HEK293 (cell line): ENCODE results near the gene ATCAY.

Experiments used
- ELK4 ChIP-seq: IDR thresholded peaks from 2 replicates; pipeline ENCODE4 v1.6.1; 2011; ENCODE audit warnings: mild to moderate bottlenecking, low read depth, low read length, borderline replicate concordance
- FEZF1 ChIP-seq: fragments of 450-650 bp; formaldehyde crosslinking; IDR thresholded peaks from 2 replicates; pipeline ENCODE4 v1.5.1; 2016; ENCODE audit warnings: missing biosample characterization, missing genetic modification characterization
- INSM2 ChIP-seq: fragments of 450-650 bp; formaldehyde crosslinking; IDR thresholded peaks from 2 replicates; pipeline ENCODE4 v1.5.1; 2016; ENCODE audit warnings: missing biosample characterization, missing genetic modification characterization
- KLF7 ChIP-seq: fragments of 450-650 bp; formaldehyde crosslinking; IDR thresholded peaks from 2 replicates; pipeline ENCODE4 v1.5.1; 2016; ENCODE audit warnings: missing biosample characterization, missing genetic modification characterization, borderline replicate concordance
- KLF9 ChIP-seq: fragments of 450-650 bp; formaldehyde crosslinking; IDR thresholded peaks from 2 replicates; pipeline ENCODE4 v1.5.1; 2016; ENCODE audit warnings: missing biosample characterization, missing genetic modification characterization, low read depth
- PBX3 ChIP-seq: sonication (generic); formaldehyde crosslinking; IDR thresholded peaks from 2 replicates; pipeline ENCODE4 v1.8.1; 2022; ENCODE audit warnings: mild to moderate bottlenecking, moderate library complexity, missing genetic modification reagents
- PRDM10 ChIP-seq: fragments of 450-650 bp; formaldehyde crosslinking; IDR thresholded peaks from 2 replicates; pipeline ENCODE4 v1.5.1; 2016; ENCODE audit warnings: missing biosample characterization, missing genetic modification characterization
- ZBTB11 ChIP-seq: fragments of 450-650 bp; formaldehyde crosslinking; conservative IDR thresholded peaks from 2 replicates; pipeline ENCODE4 v1.5.1; 2016; ENCODE audit warnings: low read depth, missing biosample characterization, missing genetic modification characterization
- ZBTB44 ChIP-seq: fragments of 450-650 bp; IDR thresholded peaks from 2 replicates; pipeline ENCODE4 v1.5.1; 2018; ENCODE audit warnings: missing biosample characterization, mild to moderate bottlenecking, missing genetic modification characterization
- ZBTB48 ChIP-seq: fragments of 450-650 bp; formaldehyde crosslinking; IDR thresholded peaks from 2 replicates; pipeline ENCODE4 v1.5.1; 2016; ENCODE audit warnings: missing biosample characterization, missing genetic modification characterization
- ZBTB8A ChIP-seq: fragments of 450-650 bp; formaldehyde crosslinking; IDR thresholded peaks from 2 replicates; pipeline ENCODE4 v1.5.1; 2016; ENCODE audit warnings: missing biosample characterization, missing genetic modification characterization
- ZFHX2 ChIP-seq: fragments of 450-650 bp; formaldehyde crosslinking; conservative IDR thresholded peaks from 2 replicates; pipeline ENCODE4 v1.5.1; 2016; ENCODE audit warnings: missing biosample characterization, missing genetic modification characterization
- ZIC2 ChIP-seq: fragments of 450-650 bp; formaldehyde crosslinking; IDR thresholded peaks from 2 replicates; pipeline ENCODE4 v1.5.1; 2016; ENCODE audit warnings: missing biosample characterization, missing genetic modification characterization
- ZNF174 ChIP-seq: fragments of 450-650 bp; formaldehyde crosslinking; IDR thresholded peaks from 2 replicates; pipeline ENCODE4 v1.5.0; 2017; ENCODE audit warnings: missing biosample characterization, mild to moderate bottlenecking, missing genetic modification characterization
- ZNF311 ChIP-seq: fragments of 450-650 bp; formaldehyde crosslinking; IDR thresholded peaks from 2 replicates; pipeline ENCODE4 v1.5.1; 2017; ENCODE audit warnings: missing biosample characterization, missing genetic modification characterization, borderline replicate concordance
- ZNF350 ChIP-seq: fragments of 450-650 bp; formaldehyde crosslinking; IDR thresholded peaks from 2 replicates; pipeline ENCODE4 v1.5.0; 2017; ENCODE audit warnings: missing biosample characterization, mild to moderate bottlenecking, missing genetic modification characterization
- ZNF426 ChIP-seq: fragments of 450-650 bp; formaldehyde crosslinking; IDR thresholded peaks from 2 replicates; pipeline ENCODE4 v1.5.1; 2017; ENCODE audit warnings: missing biosample characterization, missing genetic modification characterization, mild to moderate bottlenecking, inconsistent platforms, moderate library complexity
- ZNF510 ChIP-seq: fragments of 450-650 bp; formaldehyde crosslinking; IDR thresholded peaks from 2 replicates; pipeline ENCODE4 v1.5.1; 2018; ENCODE audit warnings: mild to moderate bottlenecking, missing genetic modification characterization, missing biosample characterization; ENCODE audit not compliant: insufficient replicate concordance
- ZNF645 ChIP-seq: fragments of 450-650 bp; formaldehyde crosslinking; IDR thresholded peaks from 2 replicates; pipeline ENCODE4; 2016; ENCODE audit warnings: missing biosample characterization, missing genetic modification characterization
- ZNF654 ChIP-seq: fragments of 450-650 bp; formaldehyde crosslinking; IDR thresholded peaks from 2 replicates; pipeline ENCODE4 v1.5.1; 2016; ENCODE audit warnings: low read depth, missing biosample characterization, missing genetic modification characterization
- ZNF776 ChIP-seq: fragments of 450-650 bp; formaldehyde crosslinking; IDR thresholded peaks from 2 replicates; pipeline ENCODE4 v1.5.0; 2017; ENCODE audit warnings: missing biosample characterization, missing genetic modification characterization, borderline replicate concordance
- ZNF791 ChIP-seq: fragments of 450-650 bp; formaldehyde crosslinking; IDR thresholded peaks from 2 replicates; pipeline ENCODE4 v1.5.1; 2016; ENCODE audit warnings: missing biosample characterization, missing genetic modification characterization
- ZSCAN30 ChIP-seq: fragments of 450-650 bp; IDR thresholded peaks from 2 replicates; pipeline ENCODE4 v1.5.1; 2018; ENCODE audit warnings: missing biosample characterization, mild to moderate bottlenecking, missing genetic modification characterization, moderate library complexity
- ZXDB ChIP-seq: fragments of 450-650 bp; formaldehyde crosslinking; IDR thresholded peaks from 2 replicates; pipeline ENCODE4 v1.5.1; 2016; ENCODE audit warnings: missing biosample characterization, missing genetic modification characterization

The ATCAY gene

GRCh38 chr19:3970808-3971598 lies 90.5 kb downstream of the ATCAY start, which contains the start of gene DAPK3 (continued):
- TF ChIP-seq ZBTB44 = no peak
- no peak for TF ChIP-seq ZNF645
- no peak for TF ChIP-seq ZNF654
- peak; percentile 96 for TF ChIP-seq ZBTB8A (tag by site-specific recombination)
- no peak for TF ChIP-seq ZNF311
- TF ChIP-seq ZBTB11 = peak; percentile 58
- TF ChIP-seq PRDM10 (tag by site-specific recombination) = no peak
- TF ChIP-seq INSM2 (tag by site-specific recombination) = no peak
- TF ChIP-seq ZNF426 (tag by site-specific recombination) = no peak
- TF ChIP-seq PBX3 (CRISPR knock-in tag) = peak; percentile 98
- TF ChIP-seq ZNF510 (tag by site-specific recombination) = no peak
- TF ChIP-seq ZIC2 = no peak
- peak; percentile 100 for TF ChIP-seq FEZF1 (tag by site-specific recombination)
- TF ChIP-seq ZFHX2 (tag by site-specific recombination) = peak; percentile 81
- TF ChIP-seq ZBTB48 (tag by site-specific recombination) = peak; percentile 84; the same call in 1 of the 2 replicates
- no peak for TF ChIP-seq ZNF174 (tag by site-specific recombination)
- peak; percentile 25; the same call in 1 of the 2 replicates for TF ChIP-seq KLF9
- peak; percentile 83; the same call in 1 of the 2 replicates for TF ChIP-seq ELK4
- no peak for TF ChIP-seq ZSCAN30
- no peak for TF ChIP-seq ZNF350 (tag by site-specific recombination)
- no peak for TF ChIP-seq ZNF791 (tag by site-specific recombination)
- TF ChIP-seq ZNF776 (tag by site-specific recombination) = no peak
- TF ChIP-seq KLF7 (tag by site-specific recombination) = peak; percentile 51; the same call in 1 of the 2 replicates
- TF ChIP-seq ZXDB (tag by site-specific recombination) = peak; percentile 80
